ENCODE data around the gene ALMS1.
"Not testable (repeated sequence)": the region's sequence is repeated elsewhere in the genome, so short reads cannot be mapped to it uniquely, and the experiment has no call there.

The ALMS1 gene

GRCh38 chr2:73385504-73386341, at the start of gene ALMS1:
TSS of gene ALMS1 (plus strand) at chr2:73385836. CDS start at chr2:73385869, 33 bp downstream.
- peak; percentile 94 for DNase-seq

GRCh38 chr2:73337828-73338227, 47.8 kb upstream of the ALMS1 start:
- DNase-seq, result no peak

- DNase-seq, result no peak
These were observed 46.4 kb upstream of the ALMS1 start for GRCh38 chr2:73339201-73339600.

GRCh38 chr2:73341039-73341438, 44.6 kb upstream of the ALMS1 start:
- no peak for DNase-seq

GRCh38 chr2:73343992-73344391, 41.6 kb upstream of the ALMS1 start:
- no peak for DNase-seq

- not testable (repeated sequence) for DNase-seq
These were observed 40.9 kb upstream of the ALMS1 start for GRCh38 chr2:73344747-73345146.

- DNase-seq, result no peak
These were observed 35.5 kb upstream of the ALMS1 start for GRCh38 chr2:73350035-73350691.

- no peak for DNase-seq
These were observed 29.5 kb upstream of the ALMS1 start for GRCh38 chr2:73356097-73356496.

- DNase-seq, result no peak
These were observed 25.5 kb upstream of the ALMS1 start for GRCh38 chr2:73359915-73360697.

- DNase-seq, result no peak
These were observed 19.6 kb upstream of the ALMS1 start for GRCh38 chr2:73366060-73366459.

GRCh38 chr2:73368781-73369180, 16.9 kb upstream of the ALMS1 start:
- no peak for DNase-seq

- DNase-seq, result no peak
These were observed 15.3 kb upstream of the ALMS1 start for GRCh38 chr2:73370348-73370747.

GRCh38 chr2:73373344-73373743, 12.3 kb upstream of the ALMS1 start:
- no peak for DNase-seq

GRCh38 chr2:73374269-73374668, 11.4 kb upstream of the ALMS1 start:
- no peak for DNase-seq

GRCh38 chr2:73376681-73377080, 9.0 kb upstream of the ALMS1 start:
- no peak for DNase-seq

- no peak for DNase-seq
These were observed 2.6 kb upstream of the ALMS1 start for GRCh38 chr2:73383036-73383435.

GRCh38 chr2:73385123-73385503, 523 bp upstream of the ALMS1 start:
- DNase-seq, result no peak

- DNase-seq, result no peak
These were observed 769 bp downstream of the ALMS1 start for GRCh38 chr2:73386342-73386868.

GRCh38 chr2:73386894-73387636, 1.4 kb downstream of the ALMS1 start:
- DNase-seq, result no peak

- no peak for DNase-seq
These were observed 16.9 kb downstream of the ALMS1 start for GRCh38 chr2:73402386-73403103.

GRCh38 chr2:73403237-73403636, 17.6 kb downstream of the ALMS1 start:
- no peak for DNase-seq

GRCh38 chr2:73404409-73404808, 18.8 kb downstream of the ALMS1 start:
- no peak for DNase-seq
